Inflammatory macrophage (primary cell): Measurements from ENCODE around the gene HNRNPL.
"Not testable (repeated sequence)": the region's sequence is repeated elsewhere in the genome, so short reads cannot be mapped to it uniquely, and the experiment has no call there.

ENCODE experiments used
- DNase-seq, 2 donors: peaks; one replicate each; pipeline ENCODE4 v3.0.0-alpha.2; 2020 to 2022

Gene HNRNPL

GRCh38 chr19:38796154-38796553, 53.6 kb downstream of the HNRNPL start:
- no peak for DNase-seq

- no peak for DNase-seq
These were observed 54.2 kb downstream of the HNRNPL start for GRCh38 chr19:38795549-38795948.

- no peak for DNase-seq
These were observed 56.1 kb downstream of the HNRNPL start for GRCh38 chr19:38793671-38794070.

DNA sequence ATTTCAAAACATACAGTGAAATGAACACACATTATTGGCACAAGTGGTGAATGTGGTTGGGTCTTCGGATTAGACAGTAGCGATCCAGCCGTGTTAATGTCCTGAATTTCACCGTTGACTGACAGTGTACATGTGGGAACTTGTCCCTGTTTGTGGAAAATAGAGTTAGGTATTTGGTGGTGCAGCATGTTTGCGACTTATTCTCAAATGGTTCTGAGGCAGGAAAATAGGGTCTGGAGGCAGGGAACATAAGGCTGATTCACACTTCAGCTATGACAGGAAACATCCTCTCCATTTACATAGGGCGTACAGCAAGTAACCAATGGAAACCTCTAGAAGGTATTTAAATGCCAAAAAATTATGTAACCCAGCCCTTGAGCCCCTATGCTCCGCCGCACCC, 56.6 kb downstream of the HNRNPL start:
- no peak for DNase-seq

GRCh38 chr19:38792250-38793111, 57.3 kb downstream of the HNRNPL start:
- DNase-seq = peak; percentile 29 to 42

DNA sequence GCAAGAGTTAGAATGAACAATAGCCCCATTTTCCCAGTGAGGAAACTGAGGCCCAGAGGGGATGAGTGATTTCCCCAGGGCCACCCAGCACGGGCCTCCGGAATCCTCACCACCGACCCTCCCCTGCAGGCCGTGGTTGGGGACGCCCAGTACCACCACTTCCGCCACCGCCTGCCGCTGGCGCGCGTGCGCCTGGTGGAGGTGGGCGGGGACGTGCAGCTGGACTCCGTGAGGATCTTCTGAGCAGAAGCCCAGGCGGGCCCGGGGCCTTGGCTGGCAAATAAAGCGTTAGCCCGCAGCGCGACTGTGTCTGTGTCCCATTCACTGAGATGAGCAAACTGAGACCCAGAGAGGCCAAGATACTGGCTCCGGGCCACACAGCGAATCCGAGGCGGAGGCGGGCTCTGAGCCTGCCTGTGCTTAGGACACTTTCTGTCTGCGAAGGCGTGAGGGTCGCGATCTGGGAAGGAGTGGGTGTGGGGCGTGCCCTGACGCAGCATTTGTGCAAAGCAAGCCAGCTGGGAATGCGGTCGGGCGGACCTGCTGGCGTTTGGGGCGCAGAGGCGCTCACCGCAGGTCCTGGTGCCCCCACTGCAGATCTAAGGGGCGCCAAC, 58.2 kb downstream of the HNRNPL start:
- not testable (repeated sequence) for DNase-seq

DNA sequence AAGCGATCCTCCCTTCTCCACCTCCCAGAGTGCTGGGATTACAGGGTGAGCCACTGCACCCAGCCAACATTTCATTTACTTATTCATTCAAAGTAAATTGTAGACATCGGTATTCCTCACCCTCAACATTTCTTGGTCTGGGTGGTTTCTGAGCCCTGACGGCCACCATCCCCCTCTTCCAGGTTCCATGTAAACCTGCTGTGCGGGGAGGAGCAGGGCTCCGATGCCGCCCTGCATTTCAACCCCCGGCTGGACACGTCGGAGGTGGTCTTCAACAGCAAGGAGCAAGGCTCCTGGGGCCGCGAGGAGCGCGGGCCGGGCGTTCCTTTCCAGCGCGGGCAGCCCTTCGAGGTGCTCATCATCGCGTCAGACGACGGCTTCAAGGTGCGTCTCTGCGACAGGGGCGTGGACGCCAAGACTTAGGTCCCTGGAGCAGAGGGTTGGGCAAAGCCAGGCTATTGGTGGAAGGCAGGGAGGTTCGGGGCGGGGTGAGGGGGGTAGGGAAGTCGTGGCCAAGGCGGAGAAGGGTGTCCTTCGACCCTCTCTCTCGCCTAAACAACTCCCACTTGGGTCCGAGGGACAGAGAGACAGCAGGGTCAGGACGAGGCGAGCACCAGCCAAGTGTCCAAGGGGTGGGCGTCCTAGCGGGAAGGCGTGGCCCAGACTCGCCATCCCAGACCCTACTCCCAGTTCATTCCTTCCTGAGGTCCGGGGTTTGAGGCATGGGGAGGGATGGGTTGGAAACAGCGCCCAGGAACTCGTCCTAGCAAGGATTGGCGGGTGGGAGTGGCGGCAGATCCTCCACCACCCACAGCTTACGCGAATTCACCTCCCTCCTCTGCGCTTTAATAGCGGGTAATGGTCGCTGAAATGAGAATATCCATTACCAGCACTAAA, 59.0 kb downstream of the HNRNPL start:
- DNase-seq = not testable (repeated sequence)

DNA sequence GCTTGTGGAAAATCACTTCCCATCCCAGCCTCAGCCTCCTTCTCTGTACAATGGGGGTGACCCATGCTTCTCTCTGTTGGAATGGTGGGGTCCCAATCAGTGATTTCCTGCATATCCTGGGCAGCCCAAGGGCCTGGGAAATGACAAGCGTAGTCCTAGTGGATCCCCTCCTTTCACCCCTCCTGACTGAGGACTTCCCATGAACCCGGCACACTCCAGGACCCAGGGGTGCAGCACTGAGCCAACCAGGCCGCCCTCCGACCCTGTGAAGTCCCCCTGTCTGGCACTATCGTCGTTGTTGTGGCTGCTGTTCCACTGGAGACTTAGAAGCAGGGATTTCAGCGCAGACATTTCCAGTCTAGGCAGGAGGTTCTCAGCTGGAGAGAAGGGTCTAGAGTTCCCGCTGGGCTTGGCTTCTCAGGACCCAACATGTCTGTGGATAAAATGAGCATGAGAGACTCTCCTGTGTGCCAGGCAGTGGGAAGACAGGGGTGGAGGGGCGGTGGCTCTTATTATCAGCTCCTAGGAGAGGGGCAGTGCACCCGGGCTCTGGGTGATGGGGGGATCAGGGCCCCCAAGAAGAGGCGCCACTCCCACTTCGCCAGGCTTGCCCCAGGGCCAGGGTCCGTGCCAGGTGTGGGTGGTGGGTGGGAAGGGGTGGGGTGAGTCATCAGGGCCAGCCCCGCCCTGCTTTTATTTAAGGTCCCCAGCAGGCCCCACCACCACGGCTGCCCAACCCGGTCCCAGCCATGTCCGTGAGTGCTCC, 61.1 kb downstream of the HNRNPL start, which contains the start of gene LGALS7B:
Gene LGALS7B (plus strand): TSS at position 723 of the 766 bp plus-strand sequence. CDS start 27 bp downstream, at position 750.
- no peak for DNase-seq

GRCh38 chr19:38786572-38787265, 63.1 kb downstream of the HNRNPL start:
- no peak for DNase-seq
